Measurements from ENCODE around the gene DNAJA3.
A peak's percentile ranks its signal among the peaks of the same experiment; 100 is the strongest.
"Not testable (repeated sequence)": the region's sequence is repeated elsewhere in the genome, so short reads cannot be mapped to it uniquely, and the experiment has no call there.

DNAJA3 gene

DNA sequence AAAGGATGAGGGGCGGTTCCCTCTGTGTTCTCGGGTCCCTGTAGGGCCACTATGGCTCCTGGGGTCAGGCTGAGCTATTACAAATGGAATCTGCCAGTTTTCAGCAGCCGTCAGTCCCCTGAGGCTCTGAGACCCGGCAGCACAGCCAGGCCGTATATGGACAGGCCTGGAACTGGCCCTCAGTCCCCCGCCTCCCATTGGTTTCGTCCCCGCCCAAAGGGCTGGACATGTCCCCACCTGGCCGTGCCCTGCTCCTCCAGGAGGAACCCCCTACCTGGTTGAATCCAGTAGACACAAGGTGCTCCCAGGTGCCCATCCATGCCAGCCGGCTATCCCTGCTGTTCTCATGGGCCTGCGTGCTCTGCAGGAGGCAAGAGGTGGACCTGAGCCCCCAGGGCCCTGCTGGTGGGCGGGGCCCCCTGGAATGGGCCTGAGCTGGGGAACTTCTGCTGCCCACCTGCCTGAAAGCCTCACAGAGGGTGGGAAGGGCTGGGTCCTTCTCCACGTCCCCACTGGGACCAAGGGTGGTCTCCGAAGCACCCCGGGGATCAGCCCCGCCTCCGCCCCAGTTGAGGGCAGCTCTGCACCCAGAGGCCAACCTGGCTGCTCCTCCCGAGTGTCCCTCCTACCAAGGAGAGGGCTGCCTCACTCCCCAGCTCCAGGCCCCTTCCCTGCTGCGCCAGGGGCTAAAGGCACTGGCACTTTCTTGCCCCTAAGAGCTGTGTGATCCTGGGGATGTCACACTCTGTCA is 37.2 kb upstream of the DNAJA3 start:
- DNase-seq: no peak

DNA sequence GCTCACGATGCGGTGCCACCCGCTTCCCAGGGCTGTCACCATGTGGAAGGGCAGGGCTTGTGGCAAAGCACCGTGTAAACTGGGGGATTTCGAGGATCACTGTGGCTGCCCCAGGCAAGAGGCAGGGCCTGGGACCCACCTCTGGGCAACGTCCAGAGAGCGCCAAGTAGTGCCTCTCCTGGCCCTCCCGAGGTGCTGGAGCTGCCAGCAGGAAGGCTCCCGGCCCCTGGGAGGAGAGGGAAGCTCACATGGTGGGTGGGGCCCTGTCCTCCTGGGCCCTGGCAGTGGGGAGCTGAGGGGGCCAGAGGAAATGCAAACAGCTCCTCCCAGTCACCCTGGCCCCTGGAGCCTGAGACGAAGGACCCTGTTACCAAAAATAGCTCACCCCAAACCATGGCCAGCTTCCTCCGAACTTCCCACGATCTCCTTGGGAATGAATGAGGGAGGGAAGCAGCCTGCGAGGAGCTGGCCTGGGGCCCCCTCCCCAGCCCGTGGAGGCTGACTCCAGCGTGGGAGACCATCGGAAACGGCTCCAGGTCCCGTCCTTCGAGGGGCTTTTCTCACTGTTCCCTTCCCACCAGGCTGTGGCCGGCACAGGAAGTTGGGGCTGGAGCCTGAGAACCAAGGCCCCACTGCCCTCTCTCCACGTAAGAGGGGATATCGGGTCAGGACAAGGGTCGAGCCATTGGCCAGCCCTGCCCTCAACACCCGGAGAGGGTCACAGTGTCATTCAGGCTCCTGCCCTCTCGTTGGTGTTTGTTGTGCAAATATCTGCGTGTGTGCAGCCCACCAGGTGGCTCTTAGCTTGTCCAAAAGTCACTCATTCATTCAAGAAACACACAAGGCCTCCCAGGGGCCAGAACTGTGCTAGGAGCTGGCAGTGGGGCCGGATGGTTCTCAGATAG is 36.4 kb upstream of the DNAJA3 start:
- no peak for DNase-seq

DNA sequence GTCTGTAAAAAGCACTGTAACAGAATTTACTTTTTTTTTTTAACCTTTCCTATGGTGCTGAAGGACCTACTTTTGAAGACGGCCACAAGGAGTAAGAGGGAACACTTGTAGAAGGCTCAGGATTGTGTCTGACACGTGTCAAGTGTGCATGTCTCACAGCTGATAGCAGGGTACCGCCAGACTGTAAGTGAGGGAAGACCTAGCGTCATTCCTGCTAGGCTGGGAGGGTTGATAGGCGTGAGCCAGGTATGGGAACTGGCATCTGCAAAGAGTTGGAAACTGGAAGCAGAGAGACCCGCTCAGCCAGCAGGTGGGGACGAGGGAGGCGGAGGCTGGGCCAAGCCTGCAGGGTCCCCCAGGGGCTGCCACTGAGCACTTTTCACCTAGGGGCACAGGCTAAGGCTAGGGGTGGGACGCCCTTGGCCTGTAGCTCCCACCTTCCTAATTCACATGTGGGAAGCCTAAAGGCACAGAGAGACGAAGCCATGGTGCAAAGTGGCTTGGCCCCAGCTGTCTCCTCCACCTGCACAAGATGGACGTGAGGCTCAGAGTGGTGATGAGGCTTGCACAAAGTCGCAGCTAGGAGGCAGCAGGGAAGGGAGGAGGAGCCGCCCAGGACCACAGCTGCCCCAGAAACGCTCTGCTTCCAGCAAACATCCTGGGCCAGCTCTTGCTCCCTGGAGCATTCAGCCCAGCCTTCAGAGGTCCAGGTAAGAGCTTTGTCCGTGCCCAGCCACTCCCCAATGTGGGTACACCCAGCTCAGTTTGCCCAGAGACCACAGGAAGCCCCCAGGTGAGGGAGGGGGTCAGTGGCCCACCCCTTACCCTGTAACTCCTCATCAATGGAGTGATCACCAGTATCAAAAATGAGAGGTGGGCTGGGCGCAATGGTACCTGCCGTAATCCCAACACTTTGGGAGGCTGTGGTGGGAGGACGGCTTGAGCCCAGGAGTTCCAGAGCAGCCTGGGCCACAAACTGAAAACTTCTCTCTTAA is 35.1 kb upstream of the DNAJA3 start:
- no peak for DNase-seq

DNA sequence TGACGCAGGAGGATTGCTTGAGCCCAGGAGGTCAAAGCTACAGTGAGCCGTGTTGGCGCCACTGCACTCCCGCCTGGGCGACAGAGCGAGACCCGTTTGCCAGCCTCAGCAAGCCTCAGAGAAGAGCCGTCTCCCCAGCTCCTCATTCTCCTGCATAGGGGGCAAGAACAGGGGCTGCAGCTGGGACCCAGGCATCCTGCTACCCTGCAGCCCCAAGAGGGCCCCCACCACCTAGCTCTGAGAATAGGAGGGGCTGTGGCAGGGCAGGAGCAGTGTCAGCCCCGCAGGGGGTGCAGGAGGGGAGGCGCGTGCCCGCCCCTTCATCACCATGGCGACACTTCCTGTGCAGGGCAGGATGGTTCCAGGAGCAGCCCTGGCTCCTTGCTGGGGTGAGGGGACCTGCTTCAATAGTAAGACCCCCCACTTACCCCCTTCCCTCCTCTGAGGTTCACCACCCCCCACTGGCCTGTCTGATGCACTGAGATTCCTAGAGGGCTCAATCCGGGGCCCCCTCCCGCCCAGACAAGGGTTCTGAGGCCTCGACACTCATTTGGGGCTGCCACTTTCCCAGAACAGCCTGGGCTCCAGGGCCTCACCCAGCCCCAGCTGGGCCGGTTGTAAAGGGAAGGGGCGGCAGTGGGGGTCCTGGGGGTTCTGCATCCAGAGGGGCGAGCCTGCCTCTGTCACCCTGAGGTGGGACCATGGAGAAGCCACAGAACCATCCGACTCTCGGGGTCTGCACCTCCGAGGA is 33.9 kb upstream of the DNAJA3 start:
- DNase-seq: no peak

DNA sequence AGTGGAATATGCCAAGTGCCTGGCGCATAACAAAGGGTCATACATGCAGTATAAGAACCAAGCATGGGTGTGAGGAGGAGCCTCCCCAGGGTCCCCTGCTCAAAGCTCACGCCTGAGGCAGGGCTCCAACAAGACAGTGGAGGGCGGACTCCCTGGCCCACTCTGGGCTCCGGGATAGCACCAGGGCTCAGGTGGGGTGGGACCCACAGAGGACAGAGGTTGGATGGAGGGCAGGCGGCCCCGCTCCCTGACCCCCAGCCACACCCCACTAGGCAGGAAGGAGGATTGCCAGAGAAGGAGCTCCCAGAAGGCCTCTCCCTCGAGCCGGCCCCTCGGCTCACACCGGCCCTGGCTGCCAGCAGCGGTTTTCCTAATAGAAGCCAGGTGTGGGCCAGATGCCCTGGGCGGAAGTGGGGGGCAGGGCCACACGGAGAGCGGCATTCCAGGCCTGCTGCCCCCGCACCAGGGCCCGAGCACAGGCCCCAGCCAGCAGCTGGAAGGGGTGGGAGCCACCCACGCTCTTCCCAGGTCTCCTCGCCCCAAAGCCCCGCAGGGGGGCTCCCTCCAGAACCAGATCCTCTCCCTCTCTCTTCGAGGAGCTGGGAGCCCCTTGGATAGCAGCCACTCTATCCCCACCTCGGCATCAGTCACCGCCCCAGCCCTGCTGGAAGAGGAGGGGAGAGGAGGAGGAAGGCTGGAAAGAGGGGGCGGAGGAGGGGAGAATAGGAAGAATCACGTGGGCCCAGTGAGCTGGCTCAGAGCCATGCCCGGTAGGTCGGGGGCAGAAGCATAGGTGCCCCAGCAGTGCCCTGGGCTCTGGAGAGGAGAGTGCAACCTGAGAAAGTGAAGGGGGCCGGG is 33.1 kb upstream of the DNAJA3 start:
- no peak for DNase-seq

DNA sequence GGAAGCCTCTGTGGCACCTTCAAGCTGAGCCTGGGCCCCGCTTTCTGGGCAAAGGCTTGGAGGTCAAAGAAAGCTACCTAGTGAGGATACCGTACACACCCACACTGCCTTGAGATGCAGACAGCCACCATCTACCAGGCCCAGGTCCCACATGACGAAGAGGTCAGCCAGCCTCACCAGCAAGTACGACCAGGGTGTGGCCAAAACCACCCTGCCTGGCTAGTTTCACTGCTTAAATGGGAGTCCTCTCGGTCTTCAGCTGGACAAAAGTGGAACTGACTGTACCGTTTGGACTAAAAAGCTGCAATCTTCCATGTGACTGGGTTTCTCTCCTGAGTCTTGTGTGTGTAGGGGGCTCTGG is 32.4 kb upstream of the DNAJA3 start:
- no peak for DNase-seq

DNA sequence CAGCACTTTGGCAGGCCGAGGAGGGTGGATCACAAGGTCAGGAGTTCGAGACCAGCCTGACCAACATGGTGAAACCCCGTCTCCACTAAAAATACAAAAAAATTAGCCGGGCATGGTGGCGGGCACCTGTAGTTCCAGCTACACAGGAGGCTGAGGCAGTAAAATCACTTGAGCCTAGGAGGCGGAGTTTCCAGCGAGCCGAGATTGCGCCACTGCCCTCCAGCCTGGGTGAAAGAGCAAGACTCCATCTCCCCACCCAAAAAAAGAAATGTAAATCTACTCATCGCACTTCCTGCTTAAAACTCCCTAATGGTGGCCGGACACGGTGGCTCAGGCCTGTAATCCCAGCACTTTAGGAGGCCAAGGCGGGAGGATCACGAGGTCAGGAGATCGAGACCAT is 31.8 kb upstream of the DNAJA3 start:
- DNase-seq: not testable (repeated sequence)

DNA sequence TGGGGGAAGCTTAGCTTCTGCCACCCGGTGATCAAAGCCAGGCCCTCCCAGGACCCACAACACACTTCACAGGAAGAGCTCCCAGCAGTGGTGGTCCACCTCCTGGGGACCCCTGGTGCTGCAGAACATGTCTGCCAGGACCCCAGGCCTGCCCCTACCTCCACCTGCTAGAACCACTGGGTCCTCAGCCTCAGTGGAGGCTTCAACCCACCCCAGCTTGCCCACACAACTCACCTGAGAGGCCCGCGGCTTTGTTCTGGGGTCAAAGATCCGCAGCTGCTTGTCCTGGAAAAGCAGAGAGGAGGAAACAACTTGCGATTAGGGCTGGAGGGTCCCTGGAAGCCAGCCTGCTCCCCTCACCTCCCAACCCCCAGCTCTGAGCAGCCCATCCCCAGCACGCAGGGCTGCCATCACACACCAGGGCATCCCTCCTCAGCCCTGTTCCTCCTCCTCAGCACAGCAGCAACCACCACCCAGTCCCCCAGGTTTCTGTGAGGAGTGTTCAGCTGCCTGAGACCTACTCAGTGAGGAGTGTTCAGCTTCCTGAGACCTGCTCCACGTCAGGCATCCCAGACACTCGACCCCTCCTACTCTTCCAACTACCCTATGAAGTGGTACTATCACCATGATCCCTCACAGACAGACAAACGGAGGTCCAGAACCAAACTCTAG is 30.5 kb upstream of the DNAJA3 start:
- DNase-seq: no peak

DNA sequence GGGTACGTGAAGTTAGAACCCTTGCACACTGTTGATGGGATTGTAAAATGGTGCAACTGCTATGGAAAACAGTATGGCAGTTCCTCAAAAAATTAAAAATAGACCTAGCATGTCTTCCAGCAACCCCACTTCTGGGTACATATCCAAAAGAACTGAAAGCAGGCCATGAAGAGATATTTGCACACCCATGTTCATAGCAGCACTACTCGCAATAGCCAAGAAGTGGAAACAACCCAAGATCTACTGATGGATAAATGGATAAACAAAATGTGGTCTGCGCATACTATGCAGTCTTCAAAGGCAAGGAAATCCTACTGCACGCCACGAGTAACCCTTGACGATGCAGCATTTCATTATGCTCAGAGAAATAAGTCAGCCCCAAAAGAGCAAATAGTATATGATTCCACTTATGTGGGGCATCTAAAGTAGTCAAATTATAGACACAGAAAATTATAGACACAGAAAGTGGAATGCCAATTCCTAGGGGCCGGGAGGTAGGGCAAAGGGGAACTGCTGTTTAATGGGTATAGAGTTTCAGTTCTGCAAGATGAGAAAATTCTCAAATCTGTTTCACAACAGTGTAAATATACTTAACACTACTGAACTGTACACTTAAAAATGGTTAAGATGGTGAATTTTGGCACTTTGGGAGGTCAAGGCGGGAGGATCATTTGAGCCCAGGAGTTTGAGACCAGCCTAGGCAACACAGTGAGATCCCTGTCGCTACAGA is 26.5 kb upstream of the DNAJA3 start:
- no peak for DNase-seq

DNA sequence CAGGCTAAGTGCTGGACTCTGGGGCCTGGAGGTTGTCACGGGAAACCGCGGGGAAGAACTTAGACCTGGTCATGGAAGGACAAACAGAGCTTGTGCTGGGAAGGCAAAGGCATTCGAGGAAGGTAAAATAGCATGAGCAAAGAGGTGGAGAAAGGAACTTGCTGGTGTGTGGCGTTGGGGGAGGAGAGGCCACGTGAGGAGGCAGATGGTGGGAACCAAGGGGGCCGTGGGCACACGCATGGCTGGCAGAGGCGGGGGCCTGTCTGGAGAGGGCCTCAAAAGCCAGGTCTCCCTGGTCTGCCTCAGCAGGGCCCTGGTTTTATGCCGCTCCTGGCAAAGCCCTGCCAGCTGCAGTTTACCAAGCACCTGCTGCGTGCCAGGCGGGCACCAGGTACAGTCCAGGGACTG is 24.6 kb upstream of the DNAJA3 start:
- DNase-seq: no peak

DNA sequence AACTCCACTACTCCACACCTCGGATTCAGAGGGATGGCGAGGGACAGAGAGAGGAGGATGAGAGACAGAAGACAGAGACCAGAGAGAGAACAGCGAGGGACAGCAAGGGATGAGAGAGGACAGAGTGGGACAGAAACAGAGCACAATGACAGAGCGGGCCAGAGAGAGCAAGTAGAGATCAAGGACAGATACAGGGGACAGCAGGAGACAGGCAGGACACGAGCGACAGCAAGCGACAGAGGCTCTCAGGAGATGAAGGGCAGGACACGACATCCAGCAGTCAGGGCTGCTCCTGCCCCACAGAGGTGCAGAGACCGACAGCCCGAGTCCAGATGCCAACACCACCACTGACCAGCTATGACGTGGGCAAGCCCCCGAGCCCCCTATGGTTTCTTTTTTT is 24.2 kb upstream of the DNAJA3 start:
- no peak for DNase-seq

DNA sequence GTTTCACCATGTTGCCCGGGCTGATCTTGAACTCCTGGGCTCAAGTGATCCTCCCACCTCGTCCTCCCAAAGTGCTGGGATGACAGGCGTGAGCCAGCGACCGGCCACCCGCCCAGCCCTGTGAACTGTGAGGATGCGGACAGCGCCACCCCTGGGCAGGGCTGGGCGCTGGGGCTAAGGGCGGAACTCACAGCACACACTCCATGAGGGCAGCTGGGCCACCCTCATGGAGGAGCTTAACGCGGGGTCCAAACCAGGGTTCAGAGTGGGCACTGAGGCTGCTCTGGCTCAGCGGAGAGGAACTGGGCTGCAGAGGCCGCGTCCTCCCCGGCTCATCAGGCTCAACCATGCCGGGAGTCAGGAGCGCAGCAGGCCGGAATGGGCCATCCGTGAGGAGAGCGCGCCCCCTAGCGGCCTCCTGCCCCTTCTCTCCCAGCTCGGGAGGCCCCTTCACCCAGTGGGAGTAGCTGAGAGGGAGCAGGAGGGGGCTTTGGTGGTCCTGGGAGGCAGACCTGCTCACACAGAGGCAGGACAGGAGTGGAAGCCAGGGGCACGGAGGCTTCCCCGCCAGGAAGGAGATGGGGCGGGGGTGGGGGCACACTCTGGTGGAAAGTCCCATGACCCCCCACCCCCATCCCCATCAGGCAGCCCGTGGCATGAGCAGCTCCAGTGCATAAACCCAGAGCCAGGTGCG is 23.1 kb upstream of the DNAJA3 start:
- DNase-seq: peak; percentile 80

DNA sequence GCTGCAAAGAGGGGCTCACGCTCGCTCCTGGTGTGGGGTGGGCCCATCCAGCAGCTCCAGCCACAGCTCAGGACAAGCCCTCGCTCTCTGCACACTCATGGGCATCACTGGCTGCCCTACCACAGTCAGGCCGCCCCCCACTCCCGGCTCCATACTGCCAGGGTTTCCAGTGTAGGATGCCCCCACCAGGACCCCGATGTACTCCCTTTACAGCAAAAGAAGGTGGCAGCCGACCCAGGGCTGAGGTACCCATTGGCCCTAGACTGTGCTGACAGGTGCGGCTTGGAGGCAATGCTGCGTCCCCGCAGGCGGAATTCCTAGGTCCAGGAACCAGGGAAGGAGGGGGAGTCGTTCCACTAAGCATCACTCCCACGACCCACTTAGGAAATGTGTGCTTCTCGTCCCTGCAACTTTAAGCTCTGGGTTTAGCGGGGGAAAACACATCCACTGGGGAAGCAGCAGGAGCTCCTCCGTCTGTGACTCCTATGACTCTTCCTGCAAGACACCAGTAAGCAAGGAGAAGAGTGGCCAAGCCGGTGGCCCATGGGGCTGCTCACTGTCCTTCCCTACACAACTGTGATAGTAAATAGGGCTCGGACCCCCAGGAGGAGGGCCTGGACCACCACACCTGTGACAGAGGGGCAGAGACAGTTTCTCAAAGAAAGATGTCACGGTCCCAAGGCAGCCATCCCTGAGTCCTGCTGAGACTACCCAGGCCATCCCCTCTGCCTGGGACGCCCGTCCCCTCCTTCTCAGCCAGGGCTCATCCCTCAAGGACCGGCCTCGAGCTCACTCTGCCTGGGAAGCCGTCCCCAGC is 22.3 kb upstream of the DNAJA3 start:
- DNase-seq: no peak

DNA sequence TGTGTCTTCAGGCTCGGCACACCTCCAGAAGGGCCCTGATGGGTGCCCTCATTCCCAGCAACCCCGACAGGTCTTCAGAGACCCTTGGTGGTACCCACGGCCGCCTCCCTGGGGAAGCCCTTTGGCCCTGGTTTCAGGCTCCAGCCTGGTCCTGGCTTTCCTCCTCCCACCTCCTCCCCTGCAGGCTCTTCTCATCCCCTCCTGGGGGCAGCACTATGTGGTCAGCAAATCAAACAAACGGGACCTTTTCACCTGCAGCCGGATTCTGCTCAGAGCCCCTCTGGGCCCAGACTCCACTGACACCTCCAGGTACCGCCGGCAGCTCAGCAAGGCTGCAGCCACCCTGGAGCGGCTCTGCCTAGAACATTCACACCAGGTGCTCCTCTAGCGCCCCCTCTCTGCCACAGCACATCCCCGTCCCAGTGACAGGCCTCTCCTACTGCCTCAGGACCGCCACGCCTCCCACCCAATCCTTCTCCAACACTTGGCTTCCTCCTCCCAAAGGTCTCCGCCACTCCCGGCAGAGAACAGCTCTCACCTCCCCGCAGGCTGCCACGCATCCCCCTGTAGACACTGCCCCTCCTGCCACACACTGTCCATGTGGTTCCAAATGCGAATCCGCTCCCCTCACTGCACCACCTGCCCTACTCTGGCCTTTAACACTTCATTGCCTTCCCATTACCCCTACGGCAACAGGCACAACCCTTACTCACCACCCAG is 21.3 kb upstream of the DNAJA3 start:
- DNase-seq: peak; percentile 73

DNA sequence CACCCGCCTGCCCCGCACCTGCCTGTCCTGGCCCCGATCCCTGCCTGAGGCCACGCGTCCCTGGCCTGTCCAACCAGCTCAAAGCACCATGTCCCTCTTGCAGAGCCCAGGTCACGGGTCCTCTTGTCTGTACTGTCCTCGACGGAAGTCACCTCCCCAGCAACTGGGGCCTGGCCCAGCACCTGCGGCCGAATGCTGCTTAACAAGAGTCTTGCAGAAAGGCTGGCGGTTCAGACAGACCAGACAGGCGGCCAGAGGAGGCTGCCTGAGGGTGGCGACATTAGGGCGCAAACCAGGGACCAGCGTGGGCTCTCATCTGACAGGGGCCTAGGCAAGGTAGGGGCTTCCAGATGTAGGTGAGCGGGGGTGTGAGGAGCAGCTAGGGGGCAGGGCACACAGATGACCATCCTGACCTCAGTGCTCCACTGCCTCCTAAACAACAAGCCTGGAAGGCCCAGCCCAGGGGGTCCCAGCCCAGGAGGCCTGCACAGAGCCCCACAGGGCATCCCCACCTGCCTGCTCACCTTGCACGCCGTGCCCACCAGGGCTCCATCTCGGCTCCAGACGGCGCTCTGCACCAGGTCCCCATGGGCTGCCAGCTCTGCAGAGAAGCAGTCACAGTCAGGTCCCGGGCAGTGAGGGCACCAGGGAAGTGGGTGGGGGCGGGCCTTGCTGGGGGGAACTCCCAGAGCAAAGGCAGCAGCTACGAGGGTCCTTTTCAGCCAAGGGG is 20.5 kb upstream of the DNAJA3 start:
- peak; percentile 40 for DNase-seq

DNA sequence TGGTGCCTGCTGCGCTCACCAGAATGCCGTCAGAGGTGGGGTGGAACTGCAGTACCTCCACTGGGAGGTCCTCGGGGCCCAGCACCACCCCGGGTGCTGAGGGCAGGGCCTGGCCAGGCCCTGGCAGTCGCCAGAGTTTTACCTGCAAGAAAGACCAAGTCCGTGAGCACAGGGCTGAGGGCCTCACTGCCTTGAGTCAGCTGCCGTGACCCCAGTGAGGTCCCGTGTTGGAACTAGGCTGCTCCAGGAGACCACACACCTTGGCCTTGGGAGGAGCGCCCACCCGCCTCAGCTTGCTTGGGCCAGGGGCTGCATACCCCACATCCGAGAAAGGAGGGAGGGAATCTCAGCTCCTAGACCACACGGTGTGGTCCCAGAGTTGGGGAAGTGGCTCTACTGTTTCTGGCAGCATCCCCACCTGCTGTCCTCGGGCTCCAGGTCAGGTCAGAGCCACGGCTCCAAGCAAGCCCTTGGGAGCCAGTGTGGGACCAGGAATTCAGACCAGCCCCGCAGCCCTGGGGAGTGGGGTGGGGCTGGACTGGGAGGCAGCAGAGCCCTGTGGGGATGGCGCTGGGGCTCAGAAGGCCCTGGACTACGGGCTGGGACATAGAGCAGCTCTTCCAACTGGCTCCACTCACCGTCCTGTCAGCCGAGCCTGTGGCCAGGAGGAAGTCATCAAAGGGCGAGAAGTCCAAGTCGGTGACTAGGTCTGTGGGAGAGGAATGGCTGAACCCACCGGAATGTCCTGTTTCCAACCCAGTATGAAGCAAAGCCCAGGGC is 17.9 kb upstream of the DNAJA3 start:
- DNase-seq: no peak

Measured in DMS53 (cell line).